ENCODE results near the gene MAGEB1.

The MAGEB1 gene

GRCh38 chrX:30301208-30301607, 54.3 kb downstream of the MAGEB1 start:
- no peak for DNase-seq
